ENCODE results near the gene ACKR3.

DNA sequence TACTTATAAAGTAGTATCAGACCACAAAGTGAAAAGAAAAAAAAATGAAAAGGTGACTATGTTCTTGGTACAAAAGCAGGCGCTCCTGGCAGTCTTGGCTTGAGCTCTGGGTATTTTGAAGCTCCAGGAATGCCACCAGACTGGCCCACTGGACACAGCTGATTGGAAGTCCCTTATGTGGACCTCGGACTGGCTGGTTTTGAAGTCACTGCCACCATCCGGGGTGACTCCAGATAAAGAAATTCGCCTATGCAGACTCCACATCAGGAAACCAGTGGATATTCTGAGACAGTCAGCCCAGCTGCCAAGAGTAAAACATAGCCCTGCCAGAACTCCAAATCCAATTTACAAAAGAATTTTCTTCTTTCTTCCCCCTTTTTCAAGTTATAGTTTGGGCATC, 28.0 kb downstream of the ACKR3 start:
- TF ChIP-seq, protein P1, sequence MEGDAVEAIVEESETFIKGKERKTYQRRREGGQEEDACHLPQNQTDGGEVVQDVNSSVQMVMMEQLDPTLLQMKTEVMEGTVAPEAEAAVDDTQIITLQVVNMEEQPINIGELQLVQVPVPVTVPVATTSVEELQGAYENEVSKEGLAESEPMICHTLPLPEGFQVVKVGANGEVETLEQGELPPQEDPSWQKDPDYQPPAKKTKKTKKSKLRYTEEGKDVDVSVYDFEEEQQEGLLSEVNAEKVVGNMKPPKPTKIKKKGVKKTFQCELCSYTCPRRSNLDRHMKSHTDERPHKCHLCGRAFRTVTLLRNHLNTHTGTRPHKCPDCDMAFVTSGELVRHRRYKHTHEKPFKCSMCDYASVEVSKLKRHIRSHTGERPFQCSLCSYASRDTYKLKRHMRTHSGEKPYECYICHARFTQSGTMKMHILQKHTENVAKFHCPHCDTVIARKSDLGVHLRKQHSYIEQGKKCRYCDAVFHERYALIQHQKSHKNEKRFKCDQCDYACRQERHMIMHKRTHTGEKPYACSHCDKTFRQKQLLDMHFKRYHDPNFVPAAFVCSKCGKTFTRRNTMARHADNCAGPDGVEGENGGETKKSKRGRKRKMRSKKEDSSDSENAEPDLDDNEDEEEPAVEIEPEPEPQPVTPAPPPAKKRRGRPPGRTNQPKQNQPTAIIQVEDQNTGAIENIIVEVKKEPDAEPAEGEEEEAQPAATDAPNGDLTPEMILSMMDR (IDR thresholded peaks at IDR 0.05) = no peak
- TF ChIP-seq POLR2A (IDR thresholded peaks at IDR 0.05) = no peak
